ENCODE measurements around the gene MAP2. TPM values are rescaled to one million over a fixed set of nuclear protein-coding genes. Genes with fewer than 3 reads are reported as not detected.

MAP2 gene
- total and polyA plus RNA-seq, 9 donors, result 5.4 to 23.9 (median 9.6) TPM

DNA sequence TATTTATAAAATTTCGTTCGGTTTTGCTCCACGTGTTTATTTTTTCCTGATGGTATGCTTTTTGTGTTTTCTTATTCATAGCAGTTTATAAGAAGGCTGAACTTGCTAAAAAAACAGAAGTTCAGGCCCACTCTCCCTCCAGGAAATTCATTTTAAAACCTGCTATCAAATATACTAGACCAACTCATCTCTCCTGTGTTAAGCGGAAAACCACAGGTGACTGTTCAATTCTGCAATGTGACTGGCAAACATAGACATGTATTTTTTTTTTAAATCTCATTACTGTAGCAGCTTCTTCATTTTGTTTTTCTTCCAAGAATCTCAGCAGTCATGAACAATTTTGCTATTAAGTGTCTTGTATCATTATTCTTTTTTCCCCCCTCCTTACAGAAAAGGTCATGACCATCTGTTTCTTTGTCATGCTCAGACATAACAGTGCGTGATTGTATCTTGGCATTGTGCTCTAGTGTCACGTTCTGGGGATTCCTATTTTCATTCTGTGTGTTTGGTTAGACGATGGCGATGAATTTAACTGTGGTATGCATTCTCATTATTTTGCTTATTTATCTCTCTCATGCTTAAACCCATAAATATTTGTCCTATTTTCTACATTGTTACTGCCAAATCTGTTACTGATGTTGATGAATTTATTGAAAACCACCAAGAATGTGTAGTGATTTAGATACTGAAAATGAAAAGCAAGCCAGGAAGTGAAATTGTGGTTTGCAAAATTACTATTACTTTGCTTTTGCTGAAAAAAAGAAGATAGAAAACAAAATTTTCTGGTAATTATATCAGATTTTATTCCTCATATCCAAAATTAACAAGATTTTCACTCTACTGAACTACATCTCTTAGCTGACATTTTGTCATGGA lies 273.2 kb downstream of the MAP2 start:
- no peaks in the 10 kb centered on the region for H3K36me3 ChIP-seq
- no peak overlapping the region for H3K27ac ChIP-seq
- no peak for TF ChIP-seq POLR2A (IDR thresholded peaks at IDR 0.05)
- TF ChIP-seq EP300 (IDR thresholded peaks at IDR 0.05), result no peak
- TF ChIP-seq, protein P1, sequence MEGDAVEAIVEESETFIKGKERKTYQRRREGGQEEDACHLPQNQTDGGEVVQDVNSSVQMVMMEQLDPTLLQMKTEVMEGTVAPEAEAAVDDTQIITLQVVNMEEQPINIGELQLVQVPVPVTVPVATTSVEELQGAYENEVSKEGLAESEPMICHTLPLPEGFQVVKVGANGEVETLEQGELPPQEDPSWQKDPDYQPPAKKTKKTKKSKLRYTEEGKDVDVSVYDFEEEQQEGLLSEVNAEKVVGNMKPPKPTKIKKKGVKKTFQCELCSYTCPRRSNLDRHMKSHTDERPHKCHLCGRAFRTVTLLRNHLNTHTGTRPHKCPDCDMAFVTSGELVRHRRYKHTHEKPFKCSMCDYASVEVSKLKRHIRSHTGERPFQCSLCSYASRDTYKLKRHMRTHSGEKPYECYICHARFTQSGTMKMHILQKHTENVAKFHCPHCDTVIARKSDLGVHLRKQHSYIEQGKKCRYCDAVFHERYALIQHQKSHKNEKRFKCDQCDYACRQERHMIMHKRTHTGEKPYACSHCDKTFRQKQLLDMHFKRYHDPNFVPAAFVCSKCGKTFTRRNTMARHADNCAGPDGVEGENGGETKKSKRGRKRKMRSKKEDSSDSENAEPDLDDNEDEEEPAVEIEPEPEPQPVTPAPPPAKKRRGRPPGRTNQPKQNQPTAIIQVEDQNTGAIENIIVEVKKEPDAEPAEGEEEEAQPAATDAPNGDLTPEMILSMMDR (IDR thresholded peaks at IDR 0.05), result no peak
- H3K9me3 ChIP-seq, result no peaks in the 10 kb centered on the region
- 20 to 38% (median 32%) methylated on average over 8 of the region's 8 CpGs for WGBS, 3 donors
- no peaks in the 10 kb centered on the region for H3K27me3 ChIP-seq
- no peak overlapping the region for H3K4me3 ChIP-seq
- DNase-seq, result no peak
- intact Hi-C loops (cut with DNase I), result no loop called here
- H3K4me1 ChIP-seq (ENCODE audit: insufficient read depth), result no peaks in the 10 kb centered on the region

DNA sequence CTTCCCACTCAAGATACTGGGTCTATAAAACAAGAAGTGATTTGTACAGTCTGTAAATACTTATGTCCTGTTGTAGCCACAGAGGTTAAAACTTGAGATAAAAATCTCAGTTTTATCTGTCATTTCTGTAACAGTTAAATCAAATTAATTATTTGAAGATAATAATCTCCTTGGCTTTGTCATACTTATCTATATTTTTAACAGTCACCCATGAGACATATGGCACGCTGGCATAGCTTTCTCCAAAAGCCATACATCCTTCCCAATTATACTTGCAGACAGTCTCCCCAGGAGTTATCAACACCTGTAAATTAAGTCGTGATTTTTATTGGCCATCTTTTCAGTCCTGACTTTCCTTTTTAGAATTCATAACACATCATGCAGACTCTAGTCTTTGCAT lies 278.9 kb downstream of the MAP2 start:
- no peak overlapping the region for H3K4me3 ChIP-seq
- H3K27me3 ChIP-seq, result no peaks in the 10 kb centered on the region
- WGBS, 3 donors, result 67 to 70% (median 67%) methylated on average over 2 of the region's 2 CpGs
- H3K4me1 ChIP-seq (ENCODE audit: insufficient read depth), result no peaks in the 10 kb centered on the region
- DNase-seq, result no peak
- intact Hi-C loops (cut with DNase I), result no loop called here
- no peaks in the 10 kb centered on the region for H3K9me3 ChIP-seq
- TF ChIP-seq, protein P1 (IDR thresholded peaks at IDR 0.05), result no peak
- no peak for TF ChIP-seq POLR2A (IDR thresholded peaks at IDR 0.05)
- TF ChIP-seq EP300 (IDR thresholded peaks at IDR 0.05), result no peak
- H3K27ac ChIP-seq, result no peak overlapping the region
- H3K36me3 ChIP-seq, result no peaks in the 10 kb centered on the region

DNA sequence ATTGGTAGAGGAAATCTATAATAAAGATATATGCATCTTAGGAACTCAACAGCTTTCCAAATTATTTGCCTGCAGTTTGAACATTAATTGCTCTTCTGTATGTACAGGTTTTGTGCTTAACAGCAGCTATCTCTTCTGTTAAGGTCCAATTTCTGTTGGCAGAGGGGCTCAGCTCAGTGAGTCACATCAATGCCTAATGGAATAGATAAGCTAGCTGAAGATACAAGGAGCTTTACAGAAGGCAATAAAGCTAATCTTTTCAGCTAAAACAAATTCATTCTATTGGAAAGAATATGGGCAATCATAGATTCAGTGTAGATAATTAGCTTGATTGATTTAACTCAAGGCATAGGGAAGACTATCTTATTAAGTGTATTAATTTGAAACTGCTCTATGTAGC lies 289.4 kb downstream of the MAP2 start:
- Histone ChIP-seq H3K4me3 (no peak overlapping the region), H3K36me3 (no peaks in the 10 kb centered on the region), H3K27ac (no peak overlapping the region), H3K4me1 (ENCODE audit: insufficient read depth) (no peaks in the 10 kb centered on the region), H3K9me3 (no peaks in the 10 kb centered on the region), H3K27me3 (no peaks in the 10 kb centered on the region)
- DNase-seq, result no peak
- intact Hi-C loops (cut with DNase I), result no loop called here
- no peak for TF ChIP-seq EP300 (IDR thresholded peaks at IDR 0.05)
- TF ChIP-seq POLR2A (IDR thresholded peaks at IDR 0.05), result no peak
- TF ChIP-seq, protein P1 (IDR thresholded peaks at IDR 0.05), result no peak

DNA sequence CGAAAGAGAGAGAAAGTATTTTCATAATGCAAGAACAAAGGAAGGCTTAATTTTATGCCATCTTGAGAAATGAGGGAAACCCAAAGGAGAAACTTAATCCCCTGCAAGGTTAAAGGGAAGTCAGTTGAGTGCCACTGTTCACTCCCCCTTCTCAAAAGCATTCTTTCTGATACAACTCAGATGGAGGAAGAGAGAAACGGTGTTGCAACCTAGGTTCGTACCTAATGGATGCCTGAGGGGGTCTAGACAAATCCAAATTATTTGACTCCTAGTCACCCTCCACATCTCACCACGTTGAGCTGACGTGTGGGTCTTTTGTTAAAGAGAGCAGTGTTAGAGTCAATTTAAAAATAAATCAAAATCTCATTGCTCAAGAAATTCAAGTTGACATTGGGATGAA lies 295.2 kb downstream of the MAP2 start:
- TF ChIP-seq, protein P1 (IDR thresholded peaks at IDR 0.05), result no peak
- TF ChIP-seq EP300 (IDR thresholded peaks at IDR 0.05), result no peak
- TF ChIP-seq POLR2A (IDR thresholded peaks at IDR 0.05), result no peak
- H3K36me3 ChIP-seq, result no peaks in the 10 kb centered on the region
- WGBS, 3 donors, result 81 to 86% (median 85%) methylated on average over 5 of the region's 5 CpGs

More for the DNA sequence above, 295.2 kb downstream of the MAP2 start:
- Histone ChIP-seq H3K4me1 (ENCODE audit: insufficient read depth) (no peaks in the 10 kb centered on the region), H3K4me3 (no peak overlapping the region), H3K27ac (no peak overlapping the region), H3K9me3 (no peaks in the 10 kb centered on the region), H3K27me3 (no peaks in the 10 kb centered on the region)
- intact Hi-C loops (cut with DNase I), result no loop called here
- DNase-seq, result no peak

Data from ovary (tissue), 9 donors.